SW 1271 (cell line): ENCODE results near the gene ANKUB1.
"Not testable (repeated sequence)": the region's sequence is repeated elsewhere in the genome, so short reads cannot be mapped to it uniquely, and the experiment has no call there.

ENCODE experiments used
- DNase-seq, 2 experiments: peaks; one replicate each; lab custom pipeline; 2025; lab: John Stamatoyannopoulos, UW

ANKUB1 gene

GRCh38 chr3:149792452-149793270 is at the start of gene ANKUB1:
Gene ANKUB1 (minus strand): TSS chr3:149792554. CDS start chr3:149792366, 188 bp downstream.
- no peak for DNase-seq

- DNase-seq: no peak
Measured at GRCh38 chr3:149839896-149840295, 47.5 kb upstream of the ANKUB1 start.

GRCh38 chr3:149839469-149839868 is 47.1 kb upstream of the ANKUB1 start:
- not testable (repeated sequence) for DNase-seq

- not testable (repeated sequence) for DNase-seq
Measured at GRCh38 chr3:149838491-149838890, 46.1 kb upstream of the ANKUB1 start.

- no peak for DNase-seq
Measured at GRCh38 chr3:149833241-149833640, 40.9 kb upstream of the ANKUB1 start.

- DNase-seq: no peak
Measured at GRCh38 chr3:149832086-149832485, 39.7 kb upstream of the ANKUB1 start.

GRCh38 chr3:149831321-149831720 is 39.0 kb upstream of the ANKUB1 start:
- DNase-seq: no peak

GRCh38 chr3:149830902-149831301 is 38.5 kb upstream of the ANKUB1 start:
- no peak for DNase-seq

GRCh38 chr3:149829631-149830030 is 37.3 kb upstream of the ANKUB1 start:
- DNase-seq: not testable (repeated sequence)

- DNase-seq: no peak
Measured at GRCh38 chr3:149828390-149828789, 36.0 kb upstream of the ANKUB1 start.

GRCh38 chr3:149826636-149827035 is 34.3 kb upstream of the ANKUB1 start:
- no peak for DNase-seq

GRCh38 chr3:149820183-149820582 is 27.8 kb upstream of the ANKUB1 start:
- no peak for DNase-seq

- DNase-seq: no peak
Measured at GRCh38 chr3:149819432-149819831, 27.1 kb upstream of the ANKUB1 start.

GRCh38 chr3:149816986-149817385 is 24.6 kb upstream of the ANKUB1 start:
- peak in 1 of 2 experiments; percentile 7 for DNase-seq

GRCh38 chr3:149816311-149816710 is 24.0 kb upstream of the ANKUB1 start:
- DNase-seq: no peak

- DNase-seq: no peak
Measured at GRCh38 chr3:149815728-149816127, 23.4 kb upstream of the ANKUB1 start.

GRCh38 chr3:149815321-149815720 is 23.0 kb upstream of the ANKUB1 start:
- DNase-seq: no peak

- peak in 1 of 2 experiments; percentile 55 for DNase-seq
Measured at GRCh38 chr3:149813367-149814281, 21.3 kb upstream of the ANKUB1 start.

GRCh38 chr3:149812606-149813366 is 20.4 kb upstream of the ANKUB1 start, which contains the start of gene RNF13:
Gene RNF13 (plus strand): TSS chr3:149813215. CDS start chr3:149846027, 32,812 bp downstream.
- peak; percentile 80 to 92 for DNase-seq

GRCh38 chr3:149812165-149812605 is 19.8 kb upstream of the ANKUB1 start:
- DNase-seq: no peak

- DNase-seq: no peak
Measured at GRCh38 chr3:149810846-149811245, 18.5 kb upstream of the ANKUB1 start.

- no peak for DNase-seq
Measured at GRCh38 chr3:149809699-149810098, 17.3 kb upstream of the ANKUB1 start.
